HG03060 (cell line): Measurements from ENCODE around the gene KLHL36.
"Not testable (repeated sequence)": the region's sequence is repeated elsewhere in the genome, so short reads cannot be mapped to it uniquely, and the experiment has no call there.

Experiments
- ATAC-seq: cut with Tn5 transposase; IDR thresholded peaks from one replicate; pipeline ENCODE4 v1.9.1; 2021; ENCODE audit warnings: low read depth, moderate number of reproducible peaks; ENCODE audit not compliant: unreplicated experiment

KLHL36 gene

DNA sequence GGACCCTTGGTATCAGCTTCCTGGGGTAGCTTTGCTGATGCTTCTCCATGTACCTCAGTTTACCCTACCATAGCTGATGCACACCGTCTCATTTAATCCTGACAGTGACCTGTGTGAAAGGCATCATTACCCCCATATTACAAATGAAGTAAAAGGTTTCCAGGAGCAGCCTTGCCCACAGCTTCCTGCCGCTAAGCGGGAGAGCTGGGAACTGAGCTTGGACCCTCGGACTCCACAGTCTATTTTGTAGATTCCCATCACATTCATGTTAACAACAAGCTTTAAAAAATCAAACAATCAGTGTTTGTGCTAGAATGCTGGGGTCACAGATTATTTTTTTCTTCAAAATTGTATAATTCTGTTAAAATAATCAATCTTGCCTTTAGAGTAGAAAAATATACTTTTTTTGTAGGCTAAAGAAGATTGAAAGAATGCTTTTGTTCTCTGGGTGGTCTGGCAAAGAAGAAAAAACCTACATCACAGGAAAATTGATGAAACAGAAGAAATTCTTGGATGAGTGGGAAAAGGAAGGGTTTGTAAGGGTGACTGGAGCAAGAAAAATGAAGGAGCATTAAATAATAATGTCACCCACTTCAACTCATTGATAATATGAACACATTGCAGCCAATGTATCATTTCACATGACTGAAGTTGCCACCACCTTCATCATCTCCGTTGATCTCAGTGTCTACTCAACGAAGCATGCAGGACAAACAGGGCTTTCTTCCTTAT lies 41.9 kb downstream of the KLHL36 start:
- ATAC-seq = no peak

DNA sequence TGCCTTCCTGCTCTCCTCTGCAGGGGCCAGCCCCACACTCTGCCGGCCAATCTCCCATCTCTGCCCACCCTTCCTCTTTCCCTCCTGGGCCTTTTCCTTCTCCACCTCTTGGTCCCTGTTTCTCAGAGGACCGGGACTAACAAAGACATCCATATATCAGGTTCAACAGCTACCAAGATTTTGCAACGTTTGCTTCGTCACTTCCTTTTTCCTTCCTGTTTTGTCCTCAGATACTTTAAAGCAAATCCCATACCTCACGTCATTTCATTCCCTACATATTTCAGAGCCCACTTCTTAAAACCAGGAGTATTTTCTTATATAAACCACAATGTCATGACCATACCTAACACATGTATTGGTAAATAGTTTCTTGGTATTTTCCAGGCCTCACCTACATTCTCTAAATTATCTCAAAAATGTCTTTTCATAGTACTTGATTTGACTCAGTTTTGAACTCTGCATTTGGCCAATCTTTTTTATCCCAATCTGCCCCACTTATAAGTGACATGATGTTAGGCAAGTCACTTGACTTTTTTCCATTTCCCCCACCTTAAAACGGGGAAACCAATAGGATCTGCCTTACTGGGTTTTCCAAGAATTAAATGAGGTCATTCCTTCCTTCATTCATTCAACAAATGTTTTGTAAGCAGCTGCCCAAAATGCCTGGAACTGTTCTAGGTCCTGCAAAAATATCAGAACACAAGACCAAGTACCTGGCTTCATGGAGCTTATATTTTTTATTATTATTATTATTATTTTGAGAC lies 44.3 kb downstream of the KLHL36 start:
- ATAC-seq = no peak

DNA sequence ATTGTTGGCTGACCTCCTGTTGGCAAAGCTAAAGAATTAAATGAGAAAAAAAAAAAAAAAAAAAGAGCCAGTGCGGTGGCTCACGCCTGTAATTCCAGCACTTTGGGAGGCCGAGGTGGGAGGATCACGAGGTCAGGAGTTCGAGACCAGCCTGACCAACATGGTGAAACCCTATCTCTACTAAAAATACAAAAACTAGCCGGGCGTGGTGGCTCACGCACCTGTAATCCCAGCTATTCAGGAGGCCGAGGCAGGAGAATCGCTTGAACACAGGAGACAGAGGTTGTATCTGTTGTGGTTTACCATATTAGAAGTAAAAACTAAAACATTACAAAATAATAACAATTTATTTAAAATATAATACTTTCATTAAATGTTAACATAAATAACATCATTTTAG lies 45.6 kb downstream of the KLHL36 start:
- not testable (repeated sequence) for ATAC-seq

DNA sequence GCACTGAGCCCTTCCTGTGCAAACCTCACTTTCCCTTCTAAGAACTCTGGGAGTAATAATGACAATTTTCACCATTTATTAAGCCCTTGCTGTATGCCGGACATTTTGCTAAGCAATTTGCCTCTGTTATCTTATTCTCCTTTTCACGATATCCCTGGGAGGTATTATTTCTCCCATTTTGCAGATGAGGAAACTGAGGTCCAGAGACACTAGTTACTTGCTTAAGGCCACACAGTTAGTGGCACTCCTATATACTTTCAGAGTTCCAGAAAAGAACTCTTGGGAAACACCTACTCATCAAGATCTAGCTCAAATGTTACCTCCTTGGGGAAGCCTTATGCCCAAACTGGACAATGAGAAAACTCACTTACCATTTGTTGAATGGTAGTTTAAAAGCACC lies 46.7 kb downstream of the KLHL36 start:
- ATAC-seq = no peak

DNA sequence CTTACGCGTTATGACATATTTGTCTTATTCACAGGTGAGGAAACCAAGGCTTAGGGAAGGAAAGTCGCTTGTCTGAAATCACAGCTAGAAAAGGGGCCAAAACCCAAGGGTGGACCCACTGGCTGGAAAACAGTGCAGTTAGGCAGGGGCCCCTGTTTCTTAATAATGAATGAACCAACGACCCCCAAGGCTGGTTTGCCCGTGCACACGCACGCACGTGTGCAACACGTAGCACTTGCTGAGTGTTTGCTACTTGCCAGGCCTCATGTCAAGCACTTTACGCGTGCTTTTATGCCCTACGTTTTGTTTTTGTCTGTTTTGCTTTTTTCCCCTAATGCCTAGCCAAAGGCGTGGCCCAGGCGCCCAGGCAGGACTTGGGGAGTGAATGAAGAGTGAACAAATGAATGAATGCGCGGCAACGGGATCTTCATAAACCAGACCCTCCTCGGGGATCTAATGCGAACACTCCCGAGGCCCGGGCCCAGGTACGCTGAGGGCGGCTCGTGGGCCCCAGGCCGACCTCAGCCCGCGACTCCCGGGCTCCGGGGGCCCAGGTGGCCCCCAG lies 50.9 kb downstream of the KLHL36 start:
- ATAC-seq = no peak

DNA sequence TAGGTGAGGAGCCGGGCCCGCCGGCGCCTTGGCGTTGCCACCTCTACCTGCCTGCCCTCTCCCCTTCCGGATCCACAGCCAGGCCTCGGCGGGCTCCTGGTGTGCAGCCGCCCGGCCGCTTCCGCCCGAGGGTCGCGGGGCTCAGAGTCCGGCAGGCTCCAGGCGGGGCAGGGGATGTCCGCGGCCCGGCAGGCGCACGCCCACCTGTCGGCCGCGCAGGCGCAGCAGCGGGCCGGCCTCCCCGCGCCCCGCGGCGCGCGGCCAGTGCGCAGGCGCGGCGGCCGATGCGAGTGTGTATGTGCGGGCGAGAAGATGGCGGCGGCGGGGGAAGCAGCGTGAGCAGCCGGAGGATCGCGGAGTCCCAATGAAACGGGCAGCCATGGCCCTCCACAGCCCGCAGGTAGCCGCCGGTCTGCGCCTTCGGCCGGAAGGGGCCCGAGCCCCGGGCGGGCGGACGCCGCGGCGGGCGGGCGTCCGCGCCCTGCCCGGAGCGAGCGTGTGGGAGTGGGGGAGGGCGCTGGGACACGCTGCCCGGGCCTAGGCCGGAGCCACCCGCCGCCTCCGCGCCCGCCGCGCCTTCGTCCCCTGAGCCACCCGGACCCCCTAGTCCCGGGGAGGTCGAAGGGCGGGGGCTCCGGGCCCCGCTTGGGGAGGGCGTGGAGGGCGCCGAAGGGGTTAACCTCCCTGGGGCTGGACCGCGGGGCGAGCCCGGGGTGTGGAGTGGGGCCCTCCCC lies 51.6 kb downstream of the KLHL36 start, which contains the start of gene USP10:
Gene USP10 (plus strand): TSS at position 289 of the 734 bp plus-strand sequence. CDS start 91 bp downstream, at position 380.
- ATAC-seq = no peak

DNA sequence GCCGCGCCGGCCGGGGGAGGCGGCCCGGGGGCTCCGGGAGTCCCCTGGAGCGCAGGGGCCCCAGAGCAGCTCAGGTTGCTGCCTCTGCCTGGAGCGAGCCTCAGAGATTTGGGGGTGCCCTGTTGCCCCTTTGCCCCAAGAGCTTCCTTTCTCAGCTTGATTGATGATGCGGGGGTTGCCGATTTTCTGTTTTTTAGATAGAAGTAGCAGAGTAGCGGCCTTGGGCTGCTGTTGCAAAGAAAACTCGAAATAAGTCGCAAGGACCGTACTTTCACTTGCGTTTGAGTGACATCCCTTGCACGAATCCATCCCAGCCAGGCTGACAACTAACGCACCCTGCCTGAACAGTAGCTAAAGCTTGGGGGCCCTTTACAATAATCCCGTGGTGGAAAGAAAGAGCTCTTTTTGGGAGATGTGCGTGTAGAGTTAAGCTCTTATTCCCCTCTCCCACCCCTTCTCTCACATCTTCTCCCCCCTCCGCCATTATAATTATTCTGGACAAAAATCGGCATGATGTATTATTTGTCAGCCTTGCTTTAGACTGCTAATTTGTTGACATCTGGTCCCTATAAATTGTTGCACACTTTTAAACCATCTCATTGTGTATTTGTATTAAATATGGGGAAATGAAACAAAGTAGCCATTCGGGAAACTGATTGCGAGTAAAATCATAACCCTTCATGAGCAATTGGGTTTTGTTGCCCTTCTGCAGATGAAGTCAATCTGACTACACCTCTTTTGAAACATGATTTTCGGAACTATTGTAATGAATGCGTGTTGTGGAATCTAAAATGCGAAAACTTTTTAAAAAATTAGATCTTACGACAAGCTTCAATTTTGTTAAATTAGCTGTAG lies 52.4 kb downstream of the KLHL36 start:
- no peak for ATAC-seq

DNA sequence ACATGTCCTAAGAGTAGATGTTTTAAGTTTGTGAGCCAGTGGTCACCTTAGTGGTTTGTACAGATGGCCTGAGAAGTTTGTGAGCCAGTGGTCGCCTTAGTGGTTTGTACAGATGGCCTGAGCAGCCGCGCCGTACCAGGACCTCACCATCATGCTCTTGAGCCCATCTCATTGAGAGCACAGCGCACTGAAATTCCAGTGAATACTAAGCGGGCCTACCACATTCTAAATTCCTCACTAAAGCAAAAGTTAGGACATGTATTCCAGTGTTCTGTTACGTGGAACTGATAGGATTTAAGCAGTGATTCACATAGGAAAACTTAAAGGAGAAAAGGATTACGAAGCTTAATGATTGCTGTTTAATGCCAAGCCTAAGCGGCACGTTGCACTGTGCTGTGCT lies 55.4 kb downstream of the KLHL36 start:
- no peak for ATAC-seq

DNA sequence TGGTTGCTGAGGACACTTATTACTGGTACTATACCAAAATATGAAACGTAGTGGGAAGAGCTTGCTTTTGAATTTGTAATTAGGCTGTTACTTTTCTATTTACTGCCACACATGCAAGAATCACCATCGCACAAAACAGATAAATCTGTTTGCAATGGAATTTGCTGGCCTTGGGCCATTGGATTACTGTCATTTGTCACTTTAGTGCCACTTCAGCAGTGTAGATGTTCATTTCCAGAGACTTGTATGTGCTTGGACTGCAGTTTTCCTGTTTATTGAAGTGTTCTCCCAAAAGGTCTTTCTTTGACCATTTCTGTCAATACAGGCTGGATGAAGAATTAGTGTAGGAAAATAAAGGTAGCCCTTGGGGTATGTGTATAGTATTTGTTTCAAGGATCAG lies 55.9 kb downstream of the KLHL36 start:
- ATAC-seq = no peak

DNA sequence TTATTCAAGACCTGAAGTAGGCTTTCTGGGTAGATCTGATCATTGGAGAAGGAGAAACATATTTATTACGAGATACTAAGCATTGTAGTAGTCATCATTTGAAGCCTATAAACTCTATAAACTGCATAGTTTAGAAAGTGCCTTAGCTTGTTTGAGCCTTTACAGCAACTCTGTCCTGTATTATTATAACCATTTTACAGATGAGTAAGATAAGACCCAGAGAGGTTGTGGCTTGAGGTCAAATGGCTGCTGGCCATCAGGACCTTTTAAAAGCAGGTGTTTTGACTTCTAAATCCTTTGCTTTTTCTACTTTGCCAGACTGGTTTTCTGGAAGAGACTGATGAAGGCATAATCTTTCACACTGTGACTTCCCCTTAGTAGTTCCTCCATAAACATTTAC lies 58.5 kb downstream of the KLHL36 start:
- no peak for ATAC-seq

DNA sequence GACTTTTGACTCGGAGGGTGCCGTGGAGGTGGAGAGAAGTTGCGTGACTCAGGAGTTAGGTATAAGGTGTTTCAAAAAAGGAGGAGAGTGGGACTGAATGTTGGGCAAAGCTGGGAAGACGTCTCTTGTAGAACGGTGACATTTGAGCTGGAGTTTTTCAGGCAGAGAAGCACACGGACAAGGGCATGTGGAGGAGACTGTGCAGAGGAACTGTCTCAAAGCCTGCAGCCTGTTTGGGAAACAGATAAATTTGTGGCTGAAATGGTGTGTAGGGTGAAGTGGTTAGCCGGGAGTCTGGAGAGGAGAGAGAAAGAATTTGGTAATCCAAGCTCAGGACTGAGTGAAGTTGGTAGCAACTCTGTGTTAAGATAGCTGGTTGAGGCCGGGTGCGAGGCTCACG lies 61.3 kb downstream of the KLHL36 start:
- ATAC-seq = no peak

DNA sequence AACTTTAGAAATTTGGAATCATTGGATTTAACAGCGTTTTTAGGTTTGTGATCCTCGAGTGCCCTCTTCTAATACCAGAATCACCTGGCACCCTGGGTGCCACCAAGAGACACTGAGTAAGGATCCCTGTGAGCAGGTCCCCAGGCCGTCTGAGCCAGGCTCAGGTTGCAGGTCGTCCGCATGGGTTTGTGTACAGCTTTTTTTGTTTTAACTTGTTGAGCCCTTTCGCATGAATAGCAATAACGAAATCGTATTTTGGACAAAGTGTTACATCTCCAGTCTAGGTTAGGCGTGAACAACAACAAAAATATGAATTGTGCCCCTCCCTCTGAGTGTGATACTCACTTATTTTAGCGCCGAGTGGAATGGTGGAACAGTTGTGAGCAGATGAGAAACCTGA lies 62.4 kb downstream of the KLHL36 start:
- no peak for ATAC-seq
